NOMO-1 treated with dmso at 0.1 percent for 144 hours (cell line): Measurements from ENCODE around the gene QSOX1.

Source experiments
- DNase-seq: peaks from one replicate; lab custom pipeline; 2025; ENCODE audit not compliant: unreplicated experiment; lab: John Stamatoyannopoulos, UW

QSOX1 gene

DNA sequence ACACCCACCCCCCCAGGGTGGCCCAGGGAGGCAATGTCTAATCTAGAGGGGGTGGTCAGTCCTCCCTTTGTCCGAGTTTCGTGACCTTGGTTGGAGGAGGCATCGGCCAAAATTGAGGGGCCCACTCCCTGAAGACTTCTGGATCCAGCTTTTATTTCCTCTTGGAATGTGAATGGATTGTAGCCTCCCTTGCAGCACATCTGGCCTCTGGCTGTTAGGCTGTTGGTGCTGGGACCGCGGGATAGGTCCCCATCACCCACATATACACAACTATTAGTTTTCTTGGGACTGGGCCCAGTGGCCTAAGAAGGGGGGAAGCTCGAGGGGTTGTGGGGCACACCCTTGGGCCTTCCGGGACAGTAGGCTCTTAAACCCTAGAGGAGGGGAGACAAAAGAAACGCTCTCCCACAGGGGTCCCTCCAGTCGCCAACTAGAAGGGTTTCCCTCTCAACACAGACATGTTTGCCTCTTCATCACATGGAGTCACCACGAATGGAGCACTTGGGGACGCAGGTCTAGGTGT lies 77.9 kb downstream of the QSOX1 start:
- no peak for DNase-seq

DNA sequence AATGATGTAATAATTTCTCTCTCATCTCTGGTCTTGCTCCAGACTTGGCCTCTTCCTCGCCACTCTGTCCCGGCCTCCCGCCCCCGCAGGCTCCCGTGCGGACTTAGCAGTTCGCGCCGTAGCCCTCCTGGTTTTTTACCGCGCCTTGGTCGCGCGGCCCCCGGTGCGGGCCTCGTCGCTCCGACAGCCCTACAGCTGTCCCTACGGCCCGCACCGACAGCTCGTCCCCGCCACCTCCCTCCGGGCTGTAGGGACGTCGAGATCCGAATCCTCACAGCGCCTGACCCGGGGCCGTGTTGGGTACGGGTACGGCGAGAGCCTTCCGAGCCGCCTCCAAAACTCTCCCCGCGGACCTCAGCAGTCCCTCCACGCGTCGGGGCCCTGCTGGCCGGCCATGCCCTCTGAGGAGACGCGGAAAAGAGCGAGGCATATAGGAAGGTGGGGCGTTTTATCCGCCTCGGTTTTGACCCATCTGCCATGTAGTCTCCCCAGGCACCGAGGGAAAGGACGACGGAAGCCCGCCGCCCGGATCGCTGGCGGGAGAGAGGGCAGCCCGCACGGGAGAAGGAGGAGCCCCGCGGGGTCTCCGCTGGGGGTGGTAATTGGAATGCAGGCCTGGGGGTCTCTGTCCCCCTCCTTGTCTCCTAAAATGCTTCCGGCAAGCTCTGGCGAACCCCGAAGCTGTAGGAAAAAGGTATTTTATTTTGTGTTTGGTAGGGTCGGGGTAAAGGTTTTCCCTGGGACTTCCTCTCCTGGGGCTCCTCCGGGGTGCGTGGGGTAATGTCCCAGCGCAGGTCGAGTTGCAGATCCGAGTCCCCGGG lies 78.7 kb downstream of the QSOX1 start:
- DNase-seq, result no peak

DNA sequence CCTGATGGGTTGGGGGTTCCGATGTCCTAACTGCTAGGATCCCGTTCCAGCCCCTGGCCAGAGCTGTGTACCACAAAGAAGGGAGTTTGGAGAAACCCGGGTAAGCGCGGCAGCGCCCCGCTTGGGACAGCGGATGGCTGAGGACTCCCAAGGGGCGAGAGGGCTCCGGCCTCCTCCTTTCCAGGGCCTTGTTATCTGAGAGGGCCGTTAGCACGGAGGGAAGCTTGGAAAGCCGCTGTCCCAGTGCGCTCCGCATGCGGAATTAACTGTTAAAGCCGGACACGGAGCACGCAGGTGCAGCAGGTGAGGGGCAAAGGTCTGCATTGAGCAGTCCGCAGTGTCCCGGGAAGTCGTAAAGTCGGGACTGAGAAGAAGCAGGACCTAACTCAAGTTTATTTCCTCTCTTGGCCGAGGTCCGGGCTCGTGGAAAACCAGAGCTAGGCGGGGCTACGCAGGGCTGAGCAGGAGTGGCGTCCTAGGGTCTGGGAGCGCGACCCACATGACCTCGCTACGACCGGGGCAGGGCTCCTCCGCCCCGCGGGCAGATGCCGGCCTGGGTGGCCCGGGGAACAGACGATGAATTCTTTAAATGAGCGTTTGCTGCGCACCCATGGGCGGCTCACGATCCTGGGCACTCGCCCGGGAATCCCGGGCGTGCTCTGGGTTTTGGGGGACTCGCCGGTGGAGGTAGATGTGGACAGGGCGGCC lies 79.9 kb downstream of the QSOX1 start:
- DNase-seq, result no peak

DNA sequence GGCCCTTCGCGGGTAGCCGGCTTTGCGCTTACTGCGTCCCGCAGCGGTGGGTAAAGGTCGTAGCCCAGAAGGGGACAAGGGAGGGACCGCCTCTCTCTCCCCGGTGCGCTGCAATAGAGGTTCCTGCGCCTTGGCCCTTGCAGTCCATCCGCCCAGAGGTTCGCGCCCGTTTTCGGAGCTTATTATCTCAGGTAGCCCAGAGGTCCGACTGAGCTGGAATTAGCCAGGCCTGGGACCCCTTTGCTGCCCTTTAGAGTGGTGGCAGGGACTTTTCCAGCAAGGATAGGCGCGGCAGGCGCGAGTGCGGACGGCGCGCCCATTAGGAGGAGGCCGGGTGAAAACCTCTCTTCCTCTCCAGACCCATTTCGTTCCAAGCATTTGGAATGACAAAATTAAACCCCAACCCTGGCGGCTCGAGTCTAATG lies 80.4 kb downstream of the QSOX1 start:
- DNase-seq, result no peak

DNA sequence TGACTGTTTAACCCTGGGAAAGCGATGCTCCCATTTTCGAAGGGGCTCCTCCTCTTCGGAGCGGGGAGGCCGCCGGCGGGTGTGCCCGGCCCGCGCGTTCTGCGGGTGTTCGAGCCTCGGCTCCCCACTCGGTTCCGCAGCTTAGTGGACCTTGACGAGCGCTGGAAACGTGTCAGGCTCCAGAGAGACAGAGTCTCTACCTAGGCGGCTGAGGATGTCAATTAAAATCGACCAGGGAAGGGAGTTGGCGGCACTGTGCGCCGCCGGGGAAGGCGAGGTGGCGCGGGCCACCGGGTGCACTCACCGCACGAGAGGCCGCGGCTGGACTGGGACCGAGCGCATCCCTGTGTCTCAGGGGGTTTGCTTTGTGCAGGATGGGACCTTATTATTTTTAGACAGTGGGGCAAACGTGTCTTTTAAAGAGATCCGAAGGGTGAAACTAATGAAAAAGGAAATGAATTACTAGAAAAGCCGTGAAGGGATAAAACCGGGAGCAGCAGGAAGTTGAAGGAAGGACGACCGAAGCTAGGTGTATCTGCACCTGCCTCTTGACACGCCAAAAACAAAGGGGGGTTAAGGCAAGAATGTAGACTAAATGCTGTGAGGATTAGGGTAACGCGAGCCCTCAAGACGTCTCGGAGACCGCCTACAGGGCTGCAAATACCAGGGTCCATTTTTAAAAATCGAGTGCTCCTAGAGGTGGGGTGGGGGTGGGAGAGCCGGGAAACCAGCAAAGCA lies 81.0 kb downstream of the QSOX1 start:
- DNase-seq, result no peak

DNA sequence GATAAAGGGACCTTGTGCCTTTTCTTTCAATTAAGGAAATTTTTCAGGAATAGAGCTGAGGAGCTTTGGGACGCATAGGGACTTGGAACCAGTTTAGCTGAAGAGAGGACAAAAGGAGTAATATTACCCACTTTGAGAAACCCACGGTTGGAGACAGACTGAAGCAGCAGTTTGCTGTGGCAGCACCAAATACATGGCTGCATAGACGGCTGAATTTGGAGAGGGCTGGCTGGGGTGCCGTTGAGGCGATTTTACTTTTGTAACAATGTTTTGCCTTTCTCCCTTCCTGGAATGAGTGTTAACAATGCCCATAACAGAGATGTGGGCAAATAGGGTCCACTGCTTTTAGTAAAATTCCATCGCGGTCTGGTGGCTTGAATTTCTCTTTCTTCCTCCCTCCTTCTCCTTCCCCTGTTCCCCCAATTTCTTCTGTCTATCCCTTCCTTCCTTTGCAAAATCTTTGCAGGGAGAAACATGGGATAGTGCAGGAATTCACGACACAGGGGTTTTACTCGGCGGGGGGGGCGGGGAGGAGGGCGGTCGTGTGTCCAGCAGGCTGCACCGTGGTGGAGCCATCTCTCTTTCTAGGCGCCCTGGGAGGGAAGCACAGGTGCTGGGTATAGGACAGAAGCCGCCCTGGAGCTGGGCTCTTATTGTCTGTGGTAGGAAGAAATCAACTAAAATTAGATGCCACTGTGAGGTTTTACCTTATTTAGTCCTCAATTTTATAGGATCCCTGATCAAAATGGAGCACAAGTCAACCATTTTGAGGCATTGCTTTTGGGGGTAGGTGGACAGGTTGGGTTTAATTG lies 82.2 kb downstream of the QSOX1 start:
- DNase-seq, result no peak

DNA sequence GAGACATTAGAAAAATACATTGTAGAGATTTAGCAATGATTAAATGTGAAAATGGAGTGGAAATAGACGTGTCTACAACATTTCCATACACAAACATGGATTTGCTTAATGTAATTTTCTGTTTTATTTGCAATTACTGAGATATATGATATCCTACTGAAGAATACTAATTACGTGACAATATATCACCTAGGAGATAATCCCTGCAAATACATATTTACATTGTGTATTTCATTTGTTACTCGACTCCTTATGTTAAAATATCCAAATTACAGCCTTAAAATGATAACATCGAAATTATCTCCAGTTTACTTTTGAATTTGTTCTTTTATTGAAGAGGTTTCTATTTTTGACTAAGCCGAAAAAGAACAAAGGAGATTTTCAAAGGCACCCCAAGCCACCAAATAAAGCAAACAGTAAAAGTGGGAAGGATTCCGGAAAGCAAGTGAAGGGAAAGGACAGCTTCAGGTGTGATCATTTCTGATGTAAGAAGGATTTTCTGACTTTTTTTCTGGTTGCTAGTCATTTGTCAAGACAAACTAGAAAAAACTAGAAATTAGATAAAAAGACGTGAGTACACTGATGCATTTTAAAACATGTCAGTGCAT lies 83.3 kb downstream of the QSOX1 start:
- DNase-seq, result no peak

DNA sequence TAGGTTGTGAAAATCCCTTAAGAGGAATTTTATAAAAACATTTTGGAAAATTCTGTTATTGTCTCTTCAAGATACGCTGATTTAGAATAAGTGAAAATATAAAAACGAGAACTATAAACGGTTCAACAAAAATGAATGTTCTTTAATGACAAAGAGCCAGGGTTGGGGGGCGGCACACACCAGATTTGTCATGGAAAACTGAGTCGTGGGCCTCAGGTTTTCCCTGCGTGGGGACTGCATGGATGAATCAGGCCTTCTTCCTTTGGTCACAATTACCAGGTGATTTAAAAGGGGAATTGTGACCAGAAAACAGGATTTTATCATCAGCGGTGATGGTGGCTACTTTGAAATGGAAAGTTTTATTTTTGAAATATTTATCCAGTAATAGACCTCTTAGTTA lies 84.0 kb downstream of the QSOX1 start:
- no peak for DNase-seq

DNA sequence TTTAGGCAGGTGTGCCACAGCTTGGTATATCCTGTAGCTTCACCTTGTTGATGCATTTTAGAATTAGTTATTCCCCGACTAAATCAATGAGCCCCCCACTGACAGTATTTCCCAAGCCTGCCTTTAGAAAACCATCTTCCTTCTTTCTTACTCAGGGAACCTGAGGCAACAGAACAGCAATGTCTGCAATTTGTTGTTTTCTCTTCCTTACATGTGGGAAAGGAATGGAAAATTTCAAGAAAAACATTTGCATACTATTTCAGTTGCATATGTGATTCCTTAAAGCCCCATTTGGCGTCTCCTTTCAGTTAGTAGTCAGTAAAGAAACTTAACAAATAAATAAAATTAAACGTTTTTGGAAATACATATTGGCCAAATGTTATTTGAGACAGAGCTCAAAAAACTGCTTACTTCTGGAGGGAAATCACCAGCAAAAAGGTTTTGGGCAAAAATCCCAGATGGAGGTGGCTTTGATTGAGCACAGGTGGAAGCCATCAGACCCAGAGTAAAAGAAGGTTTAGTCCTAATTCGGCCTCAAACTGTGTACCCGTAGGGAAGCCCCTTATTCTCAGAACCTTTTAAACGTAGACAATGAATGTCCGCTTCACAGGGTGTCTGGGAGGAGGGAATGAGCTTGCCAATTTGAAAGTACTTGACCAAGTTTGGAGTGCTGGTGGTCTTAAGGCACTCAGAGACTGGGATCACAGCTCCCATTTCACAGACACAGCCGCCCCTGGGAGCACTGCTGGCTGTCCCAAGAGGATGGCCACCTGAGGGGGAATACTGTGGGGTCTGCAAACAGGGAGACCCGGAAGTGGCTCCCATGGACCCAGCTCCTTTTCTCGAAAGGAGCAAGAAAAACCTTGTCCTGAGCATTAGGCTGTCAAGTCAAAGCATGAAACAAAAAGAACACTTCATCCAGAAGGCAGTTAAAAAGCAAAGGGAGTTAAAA lies 84.8 kb downstream of the QSOX1 start:
- no peak for DNase-seq

DNA sequence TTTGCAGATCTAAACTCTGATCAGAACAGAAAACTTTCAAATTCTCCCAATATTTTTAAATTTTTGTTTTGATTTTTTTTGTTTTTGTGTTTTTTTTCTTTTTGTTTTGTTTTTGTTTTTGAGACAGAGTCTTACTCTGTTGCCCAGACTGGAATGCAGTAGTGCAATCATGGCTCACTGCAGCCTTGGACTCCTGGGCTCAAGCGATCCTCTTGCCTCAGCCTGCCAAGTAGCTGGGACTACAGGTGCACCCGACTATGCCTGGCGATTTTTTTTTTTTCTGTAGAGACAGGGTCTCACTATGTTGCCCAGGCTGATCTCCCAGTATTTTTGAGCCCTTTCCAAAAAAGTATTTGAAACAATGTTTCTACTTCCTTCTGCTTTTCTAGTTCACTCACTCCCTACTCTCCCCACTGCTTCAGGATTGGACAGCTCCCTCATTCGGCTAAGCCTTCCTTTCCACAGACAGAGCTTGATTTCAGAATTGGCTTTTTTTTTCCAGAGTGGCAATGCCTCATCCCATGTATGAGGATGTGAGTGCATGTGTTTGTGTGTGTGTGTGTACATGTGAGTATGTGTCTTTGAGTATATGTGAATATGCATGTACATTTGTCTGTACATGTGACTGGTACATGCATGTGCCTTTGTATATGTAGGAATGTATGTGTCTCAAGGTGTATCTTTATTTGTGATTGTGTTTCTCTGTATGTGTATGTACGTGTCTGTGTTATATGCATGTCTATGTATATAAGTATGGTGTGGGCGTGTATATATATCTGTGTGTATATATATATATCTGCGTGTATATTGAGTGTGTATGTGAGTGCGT lies 87.3 kb downstream of the QSOX1 start:
- DNase-seq, result no peak

DNA sequence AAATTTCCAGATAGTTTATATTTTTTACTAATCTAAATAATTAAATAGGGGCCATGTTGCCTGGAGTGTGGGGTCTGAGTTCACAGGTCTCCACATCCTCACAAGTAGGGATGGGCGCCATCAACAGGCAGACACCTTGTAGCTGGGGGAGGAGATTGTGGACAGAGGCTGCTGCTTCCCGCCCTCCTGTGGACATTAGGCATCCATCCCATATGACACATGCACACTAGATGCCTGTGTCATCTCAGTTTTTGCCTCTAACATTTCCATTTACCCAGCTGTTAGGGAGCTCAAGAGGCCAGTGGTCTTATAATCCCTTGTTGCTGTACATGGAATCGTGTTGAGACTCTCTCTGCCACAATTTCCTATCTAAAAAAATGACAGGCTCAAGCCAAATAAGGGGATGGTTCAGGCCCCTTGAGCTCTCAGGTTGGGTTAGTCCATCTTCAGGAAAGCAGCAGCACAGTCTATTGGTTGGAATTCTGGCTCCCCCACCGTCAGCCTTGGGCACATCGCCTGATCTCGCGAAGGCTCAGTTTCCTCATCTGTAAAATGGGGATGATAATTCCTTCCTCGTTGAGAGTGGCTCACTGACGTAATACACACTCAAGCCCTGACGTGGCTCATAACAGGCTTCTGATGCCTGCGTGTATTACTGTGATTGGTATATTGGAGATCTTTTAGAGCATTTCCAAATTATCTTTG lies 89.0 kb downstream of the QSOX1 start:
- no peak for DNase-seq

DNA sequence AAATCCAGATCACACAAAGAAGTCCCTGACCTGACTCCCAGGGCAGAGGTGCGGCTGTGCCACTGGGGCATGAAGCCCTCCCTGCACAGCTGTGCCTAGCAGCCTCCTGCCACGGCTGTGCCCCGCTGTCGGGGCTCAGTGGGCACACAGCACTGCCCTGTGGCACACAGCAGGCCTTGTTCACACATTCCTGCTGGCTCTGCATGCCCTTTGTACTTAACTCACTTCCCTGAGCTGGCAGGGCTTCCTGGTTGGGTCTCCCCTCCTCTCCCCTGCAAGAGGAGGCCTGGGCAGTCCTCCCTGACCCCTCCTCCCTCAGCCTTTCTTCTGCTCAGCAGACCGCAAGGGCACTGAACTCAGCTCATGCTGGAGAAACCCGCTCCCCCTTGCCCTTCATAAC lies 90.2 kb downstream of the QSOX1 start:
- no peak for DNase-seq

DNA sequence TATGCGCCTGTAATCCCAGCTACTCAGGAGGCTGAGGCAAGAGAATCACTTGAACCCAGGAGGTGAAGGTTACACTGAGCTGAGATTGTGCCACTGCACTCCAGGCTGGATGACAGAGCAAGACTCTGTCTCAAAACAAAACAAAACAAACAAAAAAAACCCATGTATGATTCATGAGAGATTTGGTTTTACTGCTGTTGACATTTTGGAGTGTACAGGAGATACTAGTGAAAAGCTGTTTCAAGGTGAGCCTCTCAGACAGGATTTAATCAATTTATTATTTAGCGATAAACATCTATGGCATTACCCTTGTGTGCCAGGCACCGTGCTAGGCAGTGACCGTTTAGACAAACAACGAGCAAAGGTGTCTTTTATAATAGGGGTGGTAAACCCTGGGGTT lies 91.9 kb downstream of the QSOX1 start:
- DNase-seq, result no peak

DNA sequence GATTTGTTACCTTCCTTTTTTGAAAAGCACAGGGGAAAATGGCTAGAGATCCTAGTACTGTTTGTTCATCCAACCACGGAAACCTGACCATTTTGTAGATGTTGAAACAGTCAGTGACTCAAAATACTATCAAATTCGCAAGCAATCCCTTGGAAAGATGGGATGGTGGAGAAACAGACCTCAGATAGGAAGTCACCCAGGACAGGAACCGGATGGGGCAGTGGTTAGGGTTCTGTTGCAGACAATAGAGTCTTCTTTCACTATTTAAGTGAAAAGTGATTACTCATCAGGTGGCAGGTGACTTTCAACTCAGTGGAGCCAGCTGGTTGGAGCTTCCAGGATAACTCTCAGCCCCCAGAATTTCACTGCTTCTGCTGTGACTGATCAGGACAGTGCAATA lies 92.4 kb downstream of the QSOX1 start:
- DNase-seq, result no peak

DNA sequence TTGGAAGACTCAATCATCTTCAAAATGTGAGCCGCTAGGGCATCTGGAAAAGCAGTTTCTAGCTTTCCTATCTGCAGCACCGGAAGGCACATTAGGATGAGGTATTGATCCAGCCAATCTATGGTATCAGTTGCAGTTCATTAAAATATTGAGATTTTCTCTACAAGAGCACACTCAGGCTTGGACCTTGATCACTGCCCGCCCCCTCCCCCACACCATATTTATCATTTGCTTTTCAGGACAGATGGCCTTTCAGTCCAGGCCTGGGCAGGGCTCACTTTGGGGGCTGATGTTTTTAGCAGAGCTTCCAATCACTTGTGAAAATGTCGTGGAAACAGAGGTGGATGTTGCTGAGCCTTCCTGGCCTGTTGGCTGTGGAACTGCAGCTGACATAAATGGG lies 92.9 kb downstream of the QSOX1 start:
- no peak for DNase-seq

DNA sequence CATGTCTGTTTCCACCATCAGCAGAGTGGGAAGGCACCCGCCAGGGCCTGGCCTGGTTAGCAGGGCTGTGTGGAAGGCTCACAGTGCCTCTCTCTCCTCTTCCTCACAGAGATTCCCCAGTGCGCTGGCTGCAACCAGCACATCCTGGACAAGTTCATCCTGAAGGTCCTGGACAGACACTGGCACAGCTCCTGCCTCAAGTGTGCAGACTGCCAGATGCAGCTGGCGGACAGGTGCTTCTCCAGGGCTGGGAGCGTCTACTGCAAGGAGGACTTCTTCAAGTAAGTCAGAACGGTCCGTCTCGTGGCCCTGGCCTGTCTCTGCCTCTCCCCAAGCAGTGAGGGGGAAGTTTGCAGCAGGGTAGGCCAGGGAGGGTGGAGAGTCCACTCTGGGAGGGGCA lies 93.5 kb downstream of the QSOX1 start:
- no peak for DNase-seq

DNA sequence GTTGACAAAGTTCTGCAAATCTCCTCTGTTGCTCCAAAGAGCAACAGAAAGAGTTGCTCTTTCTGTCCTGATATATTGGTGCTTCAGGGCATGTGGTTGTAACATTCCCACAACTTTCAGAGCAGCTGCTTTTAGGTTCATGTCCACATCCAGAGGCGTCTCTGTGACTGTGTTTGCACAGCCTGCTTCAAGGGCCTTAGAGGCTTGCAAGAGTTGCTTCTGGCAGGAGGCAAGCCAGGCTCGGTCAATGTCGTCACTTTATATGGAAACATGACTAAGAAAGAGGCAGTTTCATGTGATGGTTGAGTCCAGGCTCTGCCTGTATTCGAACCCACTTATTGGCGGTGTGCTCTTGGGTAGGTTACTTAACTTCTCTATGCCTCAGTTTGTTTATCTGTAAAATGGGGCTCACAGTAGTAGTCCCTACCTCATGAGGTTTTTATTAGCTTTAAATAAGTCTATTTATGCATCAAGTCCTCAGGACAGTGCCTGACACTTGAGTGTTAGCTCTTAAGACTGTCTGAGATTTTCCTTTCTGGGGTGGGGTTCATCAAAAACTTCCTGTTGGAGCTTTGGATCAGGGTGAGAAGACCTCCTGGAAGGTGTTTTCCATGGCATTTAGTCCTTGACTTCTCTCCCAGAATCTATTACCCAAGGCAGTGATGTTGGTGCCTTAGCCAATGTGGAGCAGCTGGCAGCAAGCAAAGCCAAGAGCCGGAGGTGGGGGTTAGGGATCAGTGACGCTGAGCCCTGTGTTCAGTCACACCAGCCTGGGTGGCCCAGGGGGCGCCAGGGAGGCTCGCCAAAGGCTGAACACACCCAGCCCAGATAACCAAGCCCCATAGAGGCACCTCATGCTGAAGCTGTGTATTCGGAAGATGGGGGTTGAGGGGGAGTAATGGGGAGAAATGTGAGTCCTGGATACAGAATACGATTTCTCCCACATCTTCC lies 94.3 kb downstream of the QSOX1 start:
- DNase-seq, result no peak
